Sigmoid colon (tissue), 4 donors: ENCODE measurements around the gene HSPB9.
A peak's percentile ranks its signal among the peaks of the same experiment; 100 is the strongest.

Source experiments
- EP300 ChIP-seq, 4 donors: sonication (generic); formaldehyde crosslinking; IDR thresholded peaks; one replicate each; pipeline ENCODE4 v1.6.1; 2017; ENCODE audit warnings: antibody characterized with exemption in 4 of 4
- POLR2AphosphoS5 ChIP-seq, 4 donors: sonication (generic); formaldehyde crosslinking; IDR thresholded peaks; one replicate each; pipeline ENCODE4 v1.6.1; 2017; ENCODE audit warnings: antibody characterized with exemption in 4 of 4
- TF ChIP-seq, protein P1 (sequence below), 4 experiments: fragments of 450-650 bp in 3 of 4; fragments of 200-600 bp in 1 of 4; IDR thresholded peaks; one replicate each; pipeline ENCODE4 v1.5.1; 2016 to 2019; ENCODE audit warnings: antibody characterized with exemption in 4 of 4, mild to moderate bottlenecking in 3 of 4, moderate library complexity in 2 of 4

DNA sequence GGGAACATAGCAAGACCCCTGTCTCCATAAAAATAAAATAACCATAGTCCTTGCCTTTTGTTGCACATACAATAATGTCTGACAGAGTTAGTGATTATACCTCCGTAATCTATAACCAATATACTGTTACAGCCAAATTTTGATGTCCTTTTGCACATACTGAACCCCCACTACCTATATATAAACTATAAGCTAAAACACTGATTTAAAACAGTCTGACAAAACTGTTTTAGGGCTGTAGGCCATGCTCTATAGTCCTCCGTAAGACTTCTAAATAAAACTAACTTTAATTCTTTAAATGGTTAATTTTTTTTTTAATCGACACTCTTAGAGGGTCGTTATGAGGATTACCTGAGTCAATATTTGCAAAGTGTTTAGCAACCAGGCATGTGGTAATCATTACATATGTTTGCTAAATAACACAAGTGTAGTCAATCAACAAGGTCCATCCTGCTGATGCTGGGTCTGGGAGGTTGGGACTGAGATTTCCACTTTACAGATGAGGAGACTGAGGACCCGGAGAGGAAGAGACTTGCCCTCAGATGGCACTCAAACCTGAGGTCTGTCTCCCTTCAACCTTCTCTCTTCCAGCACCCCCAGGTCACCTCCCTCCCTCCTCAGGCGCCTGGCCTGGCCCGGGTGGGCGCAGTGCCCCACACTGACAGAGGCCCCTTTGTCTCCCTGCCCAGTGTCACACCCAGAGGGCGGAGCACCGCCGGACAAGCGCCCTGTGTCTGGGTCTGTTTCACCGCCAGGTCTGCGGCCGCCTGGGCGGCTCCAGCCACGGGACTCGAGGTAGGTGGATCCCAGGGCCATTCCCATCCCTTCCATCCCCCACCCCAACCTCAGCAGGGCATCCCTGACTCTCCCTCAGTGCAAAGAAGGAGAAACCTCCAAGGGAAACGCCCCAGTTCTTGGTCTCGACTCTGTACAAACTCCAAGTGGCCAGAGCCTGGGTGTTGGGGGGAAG lies 34.6 kb upstream of the HSPB9 start:
- TF ChIP-seq EP300 (IDR thresholded peaks at IDR 0.05) (no peak), POLR2AphosphoS5 (IDR thresholded peaks at IDR 0.05) (peak in 1 of 4 donors; percentile 28)
- TF ChIP-seq, protein P1, sequence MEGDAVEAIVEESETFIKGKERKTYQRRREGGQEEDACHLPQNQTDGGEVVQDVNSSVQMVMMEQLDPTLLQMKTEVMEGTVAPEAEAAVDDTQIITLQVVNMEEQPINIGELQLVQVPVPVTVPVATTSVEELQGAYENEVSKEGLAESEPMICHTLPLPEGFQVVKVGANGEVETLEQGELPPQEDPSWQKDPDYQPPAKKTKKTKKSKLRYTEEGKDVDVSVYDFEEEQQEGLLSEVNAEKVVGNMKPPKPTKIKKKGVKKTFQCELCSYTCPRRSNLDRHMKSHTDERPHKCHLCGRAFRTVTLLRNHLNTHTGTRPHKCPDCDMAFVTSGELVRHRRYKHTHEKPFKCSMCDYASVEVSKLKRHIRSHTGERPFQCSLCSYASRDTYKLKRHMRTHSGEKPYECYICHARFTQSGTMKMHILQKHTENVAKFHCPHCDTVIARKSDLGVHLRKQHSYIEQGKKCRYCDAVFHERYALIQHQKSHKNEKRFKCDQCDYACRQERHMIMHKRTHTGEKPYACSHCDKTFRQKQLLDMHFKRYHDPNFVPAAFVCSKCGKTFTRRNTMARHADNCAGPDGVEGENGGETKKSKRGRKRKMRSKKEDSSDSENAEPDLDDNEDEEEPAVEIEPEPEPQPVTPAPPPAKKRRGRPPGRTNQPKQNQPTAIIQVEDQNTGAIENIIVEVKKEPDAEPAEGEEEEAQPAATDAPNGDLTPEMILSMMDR (IDR thresholded peaks at IDR 0.05): no peak
